ENCODE measurements around the gene VNN1.
"Not testable (repeated sequence)": the region's sequence is repeated elsewhere in the genome, so short reads cannot be mapped to it uniquely, and the experiment has no call there.

VNN1 gene

GRCh38 chr6:132708771-132709170, 5.1 kb downstream of the VNN1 start:
- DNase-seq (ENCODE audit: low spot score), result no peak
- no peak for TF ChIP-seq CTCF (IDR thresholded peaks at IDR 0.05; ENCODE audit: extremely low read depth, missing control alignments)

DNA sequence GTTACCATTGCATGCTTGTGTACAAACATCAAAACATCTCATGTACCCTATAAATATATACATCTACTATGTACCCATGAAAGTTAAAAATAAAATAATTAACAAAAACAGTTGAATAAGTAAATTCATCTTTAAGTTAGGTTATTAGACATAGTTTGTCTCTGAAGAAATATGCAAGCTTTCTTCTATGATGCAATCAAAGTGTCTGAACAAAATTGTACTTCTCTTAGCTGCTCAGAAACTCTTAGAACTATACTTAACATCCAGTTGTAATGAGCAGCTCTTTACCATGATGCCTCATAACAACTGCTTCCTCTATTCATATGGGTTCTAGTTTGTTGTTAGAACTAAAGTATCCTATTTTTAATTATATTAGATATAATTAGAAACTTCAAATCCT, 5.9 kb downstream of the VNN1 start:
- no peak for DNase-seq (ENCODE audit: low spot score)
- no peak for TF ChIP-seq CTCF (IDR thresholded peaks at IDR 0.05; ENCODE audit: extremely low read depth, missing control alignments)

GRCh38 chr6:132706756-132707155, 7.1 kb downstream of the VNN1 start:
- not testable (repeated sequence) for DNase-seq (ENCODE audit: low spot score)

DNA sequence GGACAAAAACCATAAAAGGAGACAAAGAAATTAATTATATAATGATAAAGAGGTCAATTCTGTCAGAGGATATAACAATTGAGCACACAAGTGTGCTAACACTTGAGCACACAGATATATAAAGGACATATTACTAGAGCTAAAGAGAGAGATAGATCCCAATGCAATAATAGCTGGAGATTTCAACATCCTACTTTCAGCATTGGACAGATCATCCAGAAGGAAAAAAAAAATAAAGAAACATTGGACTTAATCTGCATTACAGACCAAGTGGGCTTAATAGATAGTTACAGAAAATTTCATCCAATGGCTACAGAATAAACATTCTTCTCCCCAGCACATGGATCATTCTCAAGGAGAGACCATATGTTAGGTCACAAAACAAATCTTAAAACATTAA, 9.9 kb downstream of the VNN1 start:
- no peak for DNase-seq (ENCODE audit: low spot score)
- no peak for TF ChIP-seq CTCF (IDR thresholded peaks at IDR 0.05; ENCODE audit: extremely low read depth, missing control alignments)

DNA sequence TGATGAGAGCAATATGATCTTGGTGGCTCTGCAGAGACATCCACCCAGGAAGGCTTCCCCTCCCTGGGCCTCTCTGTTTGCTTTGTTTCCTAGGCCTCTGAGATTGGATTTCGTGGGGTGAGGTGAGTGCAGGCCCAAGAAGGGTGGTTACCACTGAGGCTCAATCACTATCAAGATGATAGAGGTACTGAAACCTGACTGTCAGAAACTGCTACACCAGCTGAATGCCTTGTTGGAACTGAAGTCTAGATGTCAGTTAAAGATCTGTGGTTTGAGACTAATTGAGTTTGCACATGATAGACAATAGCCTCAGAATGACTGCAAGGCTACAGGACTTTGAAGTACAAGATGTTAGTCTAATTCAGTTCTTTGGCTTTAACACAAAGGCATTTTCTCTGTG, 15.2 kb downstream of the VNN1 start:
- TF ChIP-seq CTCF (IDR thresholded peaks at IDR 0.05; ENCODE audit: extremely low read depth, missing control alignments), result no peak
- no peak for DNase-seq (ENCODE audit: low spot score)

DNA sequence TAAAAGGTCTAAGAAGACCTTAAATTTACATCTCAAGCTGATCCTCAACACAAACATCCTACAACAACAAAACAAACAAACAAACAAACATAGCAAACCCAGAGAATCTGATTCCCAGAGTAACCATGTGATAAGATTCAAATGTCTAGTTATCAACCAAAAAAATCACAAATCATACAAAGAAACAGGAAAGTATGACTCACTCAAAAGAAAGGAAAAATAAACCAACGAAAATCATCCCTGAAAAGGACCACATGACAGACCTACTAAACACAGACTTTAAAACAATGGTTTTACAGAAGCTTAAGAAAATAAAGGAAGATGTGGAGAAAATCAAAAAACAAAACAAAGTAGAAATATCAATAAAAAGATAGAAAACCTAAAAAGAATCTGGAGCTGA, 18.1 kb downstream of the VNN1 start:
- no peak for TF ChIP-seq CTCF (IDR thresholded peaks at IDR 0.05; ENCODE audit: extremely low read depth, missing control alignments)
- DNase-seq (ENCODE audit: low spot score), result no peak

GRCh38 chr6:132693478-132693877, 20.4 kb downstream of the VNN1 start:
- DNase-seq (ENCODE audit: low spot score), result no peak

More at GRCh38 chr6:132693478-132693877, 20.4 kb downstream of the VNN1 start:
- no peak for TF ChIP-seq CTCF (IDR thresholded peaks at IDR 0.05; ENCODE audit: extremely low read depth, missing control alignments)
